Keratinocyte (primary cell): Measurements from ENCODE around the gene BLOC1S2.
"Not testable (repeated sequence)": the region's sequence is repeated elsewhere in the genome, so short reads cannot be mapped to it uniquely, and the experiment has no call there.

Experiments used
- EZH2 ChIP-seq: IDR thresholded peaks from one replicate; pipeline ENCODE4 v1.6.1; 2012; ENCODE audit warnings: inconsistent platforms, mild to moderate bottlenecking, low read length, moderate library complexity
- TF ChIP-seq, protein P1 (sequence below), 3 experiments: IDR thresholded peaks in 1 of 3; conservative IDR thresholded peaks in 1 of 3; optimal IDR thresholded peaks in 1 of 3; 2 replicates in 2 of 3; 3 replicates in 1 of 3; pipeline versions ENCODE3 to v1.5.1; 2011; ENCODE audit warnings: low read length in 3 of 3, mild to moderate bottlenecking in 3 of 3, moderate library complexity in 2 of 3, control low read depth in 1 of 3, inconsistent platforms in 1 of 3; ENCODE audit not compliant: insufficient read depth in 2 of 3; ENCODE audit errors: extremely low read depth in 1 of 3

DNA sequence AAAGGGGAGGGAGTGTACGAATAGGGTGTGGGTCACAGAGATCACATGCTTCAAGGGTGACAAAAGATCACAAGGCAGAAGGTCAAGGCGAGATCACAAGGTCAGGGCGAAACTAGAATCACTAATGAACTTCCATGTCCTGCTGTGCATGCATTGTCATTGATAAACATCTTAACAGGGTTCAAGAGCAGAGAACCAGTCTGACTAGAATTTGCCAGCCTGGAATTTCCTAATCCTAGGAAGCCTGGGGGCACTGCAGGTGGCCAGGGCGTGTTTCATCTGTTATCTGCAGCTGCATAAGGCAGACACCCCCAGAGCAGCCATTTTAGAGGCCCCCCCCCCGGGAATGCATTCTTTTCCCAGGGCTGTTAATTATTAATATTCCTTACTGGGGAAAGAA is 14.6 kb upstream of the BLOC1S2 start:
- not testable (repeated sequence) for TF ChIP-seq EZH2
- TF ChIP-seq, protein P1, sequence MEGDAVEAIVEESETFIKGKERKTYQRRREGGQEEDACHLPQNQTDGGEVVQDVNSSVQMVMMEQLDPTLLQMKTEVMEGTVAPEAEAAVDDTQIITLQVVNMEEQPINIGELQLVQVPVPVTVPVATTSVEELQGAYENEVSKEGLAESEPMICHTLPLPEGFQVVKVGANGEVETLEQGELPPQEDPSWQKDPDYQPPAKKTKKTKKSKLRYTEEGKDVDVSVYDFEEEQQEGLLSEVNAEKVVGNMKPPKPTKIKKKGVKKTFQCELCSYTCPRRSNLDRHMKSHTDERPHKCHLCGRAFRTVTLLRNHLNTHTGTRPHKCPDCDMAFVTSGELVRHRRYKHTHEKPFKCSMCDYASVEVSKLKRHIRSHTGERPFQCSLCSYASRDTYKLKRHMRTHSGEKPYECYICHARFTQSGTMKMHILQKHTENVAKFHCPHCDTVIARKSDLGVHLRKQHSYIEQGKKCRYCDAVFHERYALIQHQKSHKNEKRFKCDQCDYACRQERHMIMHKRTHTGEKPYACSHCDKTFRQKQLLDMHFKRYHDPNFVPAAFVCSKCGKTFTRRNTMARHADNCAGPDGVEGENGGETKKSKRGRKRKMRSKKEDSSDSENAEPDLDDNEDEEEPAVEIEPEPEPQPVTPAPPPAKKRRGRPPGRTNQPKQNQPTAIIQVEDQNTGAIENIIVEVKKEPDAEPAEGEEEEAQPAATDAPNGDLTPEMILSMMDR (optimal IDR thresholded peaks at IDR 0.05 in 1 of 3, IDR thresholded peaks at IDR 0.05 in 1 of 3, conservative IDR thresholded peaks at IDR 0.05 in 1 of 3; ENCODE audit: extremely low read depth in 1 of 3, insufficient read depth in 2 of 3, low read length in 3 of 3), result not testable (repeated sequence)
